Activated naive CD4-positive, alpha-beta T cell treated with anti-CD3 and anti-CD28 coated beads, Interleukin-2, amount 10 ng/mL, durations not matched to agents 5 hours and 36 hours (primary cell): ENCODE results near the gene BRPF3. TPM values are rescaled to one million over a fixed set of nuclear protein-coding genes. Genes with fewer than 3 reads are reported as not detected.

ENCODE experiments used
- total RNA-seq, 2 experiments: library from RNA; stranded (reverse); gene quantifications; one replicate each; pipeline ENCODE4 v1.2.3, GENCODE V29; 2021

BRPF3 gene
- 10 to 100 TPM; 21.5 to 23.1 TPM for total RNA-seq

DNA sequence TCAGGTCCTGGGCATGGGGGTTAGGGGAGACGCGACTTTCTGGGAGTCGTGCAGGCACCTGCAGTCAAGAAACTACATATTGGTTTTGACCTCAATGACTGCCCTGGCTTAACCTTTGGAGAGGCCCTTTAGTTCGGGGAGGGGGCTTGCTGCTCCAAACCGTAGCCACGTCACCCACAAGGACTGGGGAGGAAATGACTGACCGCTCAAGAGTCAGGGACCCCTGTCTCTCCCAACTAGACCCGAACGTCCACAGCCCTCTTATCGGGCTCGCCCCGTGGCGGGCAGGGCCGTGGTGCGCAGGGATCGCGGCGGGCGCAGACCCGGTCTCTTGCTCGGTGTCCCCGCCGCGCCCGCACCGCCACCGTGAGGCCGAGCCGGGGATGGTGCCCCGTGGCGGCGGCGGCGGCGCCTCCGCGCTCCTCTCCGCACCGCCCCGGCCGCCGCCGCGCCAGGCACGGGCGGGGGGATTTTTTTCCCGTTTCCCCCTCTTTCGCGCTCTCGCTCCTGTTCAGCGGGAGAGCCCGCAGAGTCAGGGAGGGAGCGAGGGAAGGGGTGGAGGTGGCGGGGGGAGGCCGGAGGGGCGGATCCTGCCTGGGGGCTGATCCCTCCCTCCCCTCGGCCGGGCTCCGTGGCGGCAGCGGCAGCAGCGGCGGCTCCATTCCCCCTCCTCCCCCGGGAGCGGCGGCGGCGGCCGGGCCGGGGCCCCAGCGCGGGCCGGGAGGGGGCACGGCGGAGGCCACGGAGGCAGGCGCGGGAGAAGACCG lies at the start of gene BRPF3:
TSS of gene BRPF3 (plus strand) at position 632 of the 767 bp plus-strand sequence. CDS start 3,579 bp downstream, outside the sequence.

DNA sequence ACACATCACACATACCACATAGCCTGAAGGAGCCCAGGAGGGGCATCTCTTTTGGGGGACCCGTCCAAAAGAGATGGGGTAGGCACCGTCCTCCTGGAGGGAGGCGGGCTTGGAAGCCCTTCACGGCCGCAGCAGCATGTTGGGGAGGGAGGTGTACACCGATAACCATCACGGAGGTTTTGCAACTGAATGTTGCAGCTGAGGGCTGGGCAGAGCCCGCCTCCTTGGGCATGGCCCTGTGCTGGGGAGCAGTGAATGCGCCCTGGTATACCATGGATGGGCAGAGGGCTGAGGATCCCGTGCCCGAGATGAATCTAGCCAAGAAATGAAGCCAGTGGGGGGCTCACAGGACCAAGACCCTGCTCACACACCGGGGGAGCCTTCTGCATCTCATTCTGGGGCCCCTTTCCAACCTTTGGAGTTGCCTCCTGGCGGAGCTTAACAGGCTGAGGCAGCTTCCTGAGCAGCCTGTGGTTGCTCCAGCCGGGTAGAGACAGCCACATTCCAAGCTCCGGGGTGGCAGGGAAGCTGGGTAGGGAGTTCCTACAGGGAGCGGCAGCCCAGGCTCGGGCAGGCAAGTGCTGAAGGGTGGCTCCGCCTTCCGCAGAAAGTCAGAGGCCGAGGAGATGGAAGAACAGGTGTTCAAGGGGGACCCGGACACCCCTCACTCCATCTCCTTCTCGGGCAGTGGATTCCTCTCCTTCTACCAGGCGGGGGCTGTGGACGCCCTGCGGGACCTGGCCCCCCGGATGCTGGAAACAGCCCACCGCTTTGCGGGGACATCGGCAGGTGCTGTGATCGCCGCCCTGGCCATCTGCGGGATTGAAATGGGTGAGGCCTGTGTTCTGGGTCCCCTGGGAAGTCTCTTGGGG lies 73.5 kb downstream of the BRPF3 start, which contains the start of gene PNPLA1:
TSS of gene PNPLA1 (plus strand) at position 227 of the 872 bp plus-strand sequence. CDS start at position 627, 400 bp downstream.

Other genes with a start within 250 kb of the BRPF3 start
- gene SLC26A8, start 172.1 kb upstream of the BRPF3 start, total RNA-seq = not detected
- gene MAPK14, start 168.9 kb upstream of the BRPF3 start, total RNA-seq = 10 to 100 TPM; 59.7 to 60.2 TPM
- gene MAPK13, start 66.2 kb upstream of the BRPF3 start, total RNA-seq = 10 to 100 TPM; 46.9 to 50.7 TPM
- gene PNPLA1, start 73.3 kb downstream of the BRPF3 start, total RNA-seq = not detected
- gene BNIP5, start 140.1 kb downstream of the BRPF3 start, total RNA-seq = not detected
- 1 to 10 TPM; 5.2 to 5.3 TPM for gene ETV7, start 190.9 kb downstream of the BRPF3 start, total RNA-seq
- under 1 TPM; 0.17 to 0.20 TPM for gene PXT1, start 246.1 kb downstream of the BRPF3 start, total RNA-seq
- gene KCTD20, start 246.3 kb downstream of the BRPF3 start, total RNA-seq = 10 to 100 TPM; 50.4 to 51.4 TPM